NCI-H2196 treated with DMSO at 0.1 percent for 48 hours (cell line): ENCODE data around the gene MTREX.

Experiments used
- DNase-seq: peaks from one replicate; lab custom pipeline; 2025; ENCODE audit not compliant: unreplicated experiment; lab: John Stamatoyannopoulos, UW

Gene MTREX

DNA sequence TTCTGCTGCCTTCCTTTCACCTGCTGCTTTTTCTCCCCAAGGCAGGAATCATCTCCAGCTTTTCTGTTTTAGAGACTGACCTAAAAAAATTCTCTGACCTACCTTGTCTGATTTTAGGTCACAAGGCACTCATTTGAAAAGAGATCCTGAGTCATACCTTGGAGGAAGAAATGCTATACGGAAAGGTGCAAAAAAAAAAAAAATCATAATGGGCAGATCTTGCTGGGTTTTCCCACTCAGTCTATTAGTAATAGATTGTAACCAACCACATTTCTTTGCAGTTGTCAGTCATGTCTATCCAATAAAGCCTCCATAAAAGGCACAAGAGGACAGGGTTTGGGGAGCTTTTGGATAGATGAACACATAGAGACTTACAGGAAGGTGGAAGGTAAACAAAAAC is 70.0 kb downstream of the MTREX start:
- no peak for DNase-seq

DNA sequence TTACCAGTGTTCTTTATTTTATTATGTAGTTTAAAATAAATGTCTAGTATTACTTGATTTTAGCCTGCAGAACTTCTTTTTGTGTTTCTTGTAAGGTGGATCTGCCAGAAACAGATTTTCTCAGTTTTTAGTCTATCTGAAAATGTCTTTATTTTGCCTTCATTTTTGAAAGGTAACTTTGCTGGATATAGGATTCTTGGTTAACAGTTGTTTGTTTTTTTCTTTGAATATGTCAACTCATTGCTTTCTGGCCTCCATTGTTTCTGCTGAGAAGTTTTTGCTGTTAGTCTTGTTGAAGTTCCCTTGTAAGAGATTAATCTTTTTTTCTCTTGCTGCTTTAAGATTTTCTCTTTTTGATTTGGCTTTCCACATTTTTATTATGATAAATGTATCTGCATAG is 75.5 kb downstream of the MTREX start:
- DNase-seq, result no peak

DNA sequence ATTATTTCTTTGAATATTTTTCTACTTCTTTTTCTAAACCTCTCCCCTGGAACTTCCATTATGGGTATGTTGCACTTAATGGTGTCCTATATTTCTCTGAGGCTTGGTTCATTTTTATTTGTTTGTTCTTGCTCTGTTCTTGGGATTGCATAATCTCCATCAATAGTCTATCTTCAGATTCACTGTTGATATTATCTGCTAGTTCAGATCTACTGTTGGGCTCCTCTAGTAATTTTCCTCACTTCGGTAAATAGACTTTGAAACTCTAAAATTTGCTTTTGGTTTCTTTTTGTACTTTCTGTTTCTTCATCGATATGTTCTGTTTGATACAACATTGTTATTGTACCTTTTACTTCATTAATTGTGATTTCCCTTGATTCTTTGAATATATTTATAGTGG is 76.3 kb downstream of the MTREX start:
- no peak for DNase-seq

- DNase-seq, result no peak
These were observed 77.4 kb downstream of the MTREX start for GRCh38 chr5:55385227-55385626.

GRCh38 chr5:55385846-55386245 is 78.1 kb downstream of the MTREX start:
- no peak for DNase-seq

GRCh38 chr5:55386356-55386755 is 78.6 kb downstream of the MTREX start:
- no peak for DNase-seq

DNA sequence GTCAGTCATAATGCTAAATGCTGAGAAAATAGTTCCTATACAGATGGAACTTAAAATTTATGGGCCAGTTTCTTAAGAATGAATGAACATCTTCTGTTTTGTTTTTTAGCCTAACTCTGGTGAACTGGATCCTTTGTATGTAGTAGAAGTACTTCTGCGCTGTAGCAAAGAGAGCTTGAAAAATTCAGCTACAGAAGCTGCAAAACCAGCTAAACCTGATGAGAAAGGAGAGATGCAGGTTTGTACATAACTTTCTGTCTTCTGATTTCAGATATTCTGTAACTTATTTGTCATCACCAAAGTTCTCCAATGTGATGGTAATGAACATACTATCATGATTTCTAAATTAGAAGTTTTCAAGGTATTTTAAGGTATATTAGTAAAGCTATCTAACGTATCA is 80.1 kb downstream of the MTREX start:
- DNase-seq, result no peak

GRCh38 chr5:55391707-55392106 is 83.9 kb downstream of the MTREX start:
- DNase-seq, result no peak

DNA sequence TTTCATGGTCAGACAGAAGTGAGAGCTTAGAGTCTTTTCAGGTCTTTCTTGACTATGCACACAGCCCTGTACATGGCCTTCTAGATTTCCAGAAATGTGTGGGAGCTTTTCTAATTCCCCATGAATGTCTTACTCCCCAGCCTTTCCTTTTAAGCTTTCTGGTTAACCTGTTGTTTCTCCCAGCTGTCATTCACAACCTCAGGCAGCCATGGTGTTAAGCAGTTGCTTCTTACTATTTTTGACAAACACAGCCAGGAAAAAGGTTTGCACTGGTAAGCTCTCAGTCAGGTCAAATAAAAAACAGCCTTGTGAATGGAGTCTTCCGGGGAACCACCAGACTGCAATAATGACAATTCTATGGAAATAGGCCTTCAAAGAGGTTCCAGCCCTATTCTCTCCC is 84.9 kb downstream of the MTREX start:
- DNase-seq, result no peak

DNA sequence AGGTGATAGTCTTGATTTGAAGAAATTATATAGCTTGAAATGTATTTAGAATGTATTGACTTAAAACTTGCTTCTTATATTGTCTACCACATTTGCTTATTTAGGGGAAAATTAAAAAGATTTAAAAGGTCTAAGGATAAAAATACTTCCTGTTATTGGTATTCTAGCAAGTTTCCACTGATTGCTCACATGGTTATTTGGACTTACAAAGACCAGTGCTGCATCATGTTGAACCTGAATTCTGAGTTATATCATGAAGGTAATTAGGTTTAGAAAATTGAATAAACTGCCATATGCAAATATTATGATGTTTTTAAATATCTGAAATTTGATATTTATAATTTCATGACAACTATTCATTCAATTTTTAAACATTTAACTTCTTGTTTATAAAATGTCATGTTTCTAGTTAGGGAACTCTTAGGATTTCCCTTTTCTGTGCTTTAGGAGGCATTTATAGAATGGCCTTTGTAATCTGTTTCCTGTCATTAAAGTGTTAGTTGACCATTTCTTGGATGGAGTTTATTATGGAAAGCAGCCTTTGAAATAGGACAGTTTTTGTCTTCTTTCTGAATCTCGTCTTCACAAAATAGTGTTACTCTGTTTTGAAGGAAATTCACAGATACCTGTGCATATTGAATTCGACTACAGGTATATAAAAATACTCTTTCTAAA is 85.8 kb downstream of the MTREX start:
- no peak for DNase-seq

- no peak for DNase-seq
These were observed 94.4 kb downstream of the MTREX start for GRCh38 chr5:55402199-55402598.

DNA sequence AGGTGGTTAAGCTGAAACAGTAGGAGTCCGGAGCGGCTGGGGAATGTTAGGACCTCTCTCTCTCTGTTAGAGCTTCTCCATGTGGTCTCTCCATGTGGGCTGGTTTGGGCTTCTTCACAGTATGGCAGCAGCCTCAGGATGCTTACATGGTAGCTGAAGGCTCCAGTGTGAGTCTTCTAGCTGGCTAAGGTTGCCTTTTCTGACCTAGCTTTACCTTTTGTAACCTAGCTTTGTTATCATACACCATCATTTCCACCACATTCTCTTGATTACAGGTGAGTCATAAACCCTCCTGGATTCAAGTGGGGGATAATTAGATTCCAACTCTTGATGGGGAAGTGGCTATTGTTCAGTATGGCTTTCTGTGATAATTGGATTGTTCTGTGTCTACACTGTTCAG is 98.5 kb downstream of the MTREX start:
- DNase-seq, result peak; percentile 15

- DNase-seq, result no peak
These were observed 99.4 kb downstream of the MTREX start for GRCh38 chr5:55407059-55407684.

GRCh38 chr5:55407984-55408383 is 100.2 kb downstream of the MTREX start:
- no peak for DNase-seq

DNA sequence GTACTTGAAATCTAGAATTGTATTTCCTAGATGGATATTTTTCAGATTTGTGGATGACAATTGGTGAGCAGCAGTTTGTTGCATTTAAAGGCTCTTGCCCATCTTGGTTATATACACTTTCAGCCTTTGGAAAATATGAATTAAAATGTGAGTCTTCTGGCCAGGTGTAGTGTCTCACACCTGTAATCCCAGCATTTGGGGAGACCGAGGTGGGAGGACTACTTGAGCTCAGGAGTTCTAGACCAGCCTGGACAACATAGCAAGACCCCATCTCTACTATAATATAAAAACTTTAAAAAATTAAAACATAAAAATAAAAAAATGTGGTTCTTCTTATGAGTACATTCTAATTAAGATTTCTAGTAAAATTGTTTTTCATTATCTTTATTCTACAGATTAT is 102.0 kb downstream of the MTREX start:
- no peak for DNase-seq

DNA sequence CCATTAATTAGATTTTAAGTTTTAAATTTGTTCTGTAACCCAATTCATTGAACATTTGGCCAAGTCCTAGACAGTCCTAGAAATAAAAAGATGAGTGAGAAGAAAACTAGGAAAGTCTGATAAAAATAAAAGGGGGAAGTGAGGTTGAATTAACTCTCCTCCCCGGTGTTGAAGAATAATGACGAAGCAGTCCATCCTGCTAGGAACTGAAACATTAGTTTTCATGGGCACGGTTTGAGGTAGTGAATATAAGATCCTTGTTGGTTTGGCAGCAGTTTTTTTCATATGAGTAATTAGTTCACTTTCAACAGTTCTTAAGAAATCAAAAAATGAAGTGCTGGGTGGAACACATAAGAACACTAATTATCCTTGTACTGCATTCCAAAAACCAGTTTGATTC is 103.1 kb downstream of the MTREX start:
- no peak for DNase-seq

GRCh38 chr5:55411876-55412275 is 104.1 kb downstream of the MTREX start:
- DNase-seq, result no peak

DNA sequence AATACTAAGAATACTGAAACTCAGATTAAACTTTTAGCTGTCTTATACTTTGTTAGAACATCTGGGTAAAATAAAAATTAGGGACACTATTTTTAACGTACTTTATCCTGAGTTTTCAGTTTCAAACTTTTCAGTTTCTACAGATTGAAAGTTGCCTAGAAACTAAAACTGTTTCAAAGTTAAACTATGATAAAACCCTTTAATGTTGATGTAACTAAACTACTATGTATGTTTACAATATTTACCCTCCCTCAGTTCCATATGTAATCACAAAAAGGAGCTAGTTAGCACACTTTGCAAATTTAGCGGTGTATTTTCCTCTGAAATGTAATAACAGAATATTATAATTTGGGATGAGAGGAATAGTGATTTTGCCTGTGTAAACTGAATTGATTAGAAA is 105.9 kb downstream of the MTREX start:
- no peak for DNase-seq

GRCh38 chr5:55415071-55415470 is 107.3 kb downstream of the MTREX start:
- DNase-seq, result no peak

GRCh38 chr5:55416306-55416705 is 108.5 kb downstream of the MTREX start:
- no peak for DNase-seq

DNA sequence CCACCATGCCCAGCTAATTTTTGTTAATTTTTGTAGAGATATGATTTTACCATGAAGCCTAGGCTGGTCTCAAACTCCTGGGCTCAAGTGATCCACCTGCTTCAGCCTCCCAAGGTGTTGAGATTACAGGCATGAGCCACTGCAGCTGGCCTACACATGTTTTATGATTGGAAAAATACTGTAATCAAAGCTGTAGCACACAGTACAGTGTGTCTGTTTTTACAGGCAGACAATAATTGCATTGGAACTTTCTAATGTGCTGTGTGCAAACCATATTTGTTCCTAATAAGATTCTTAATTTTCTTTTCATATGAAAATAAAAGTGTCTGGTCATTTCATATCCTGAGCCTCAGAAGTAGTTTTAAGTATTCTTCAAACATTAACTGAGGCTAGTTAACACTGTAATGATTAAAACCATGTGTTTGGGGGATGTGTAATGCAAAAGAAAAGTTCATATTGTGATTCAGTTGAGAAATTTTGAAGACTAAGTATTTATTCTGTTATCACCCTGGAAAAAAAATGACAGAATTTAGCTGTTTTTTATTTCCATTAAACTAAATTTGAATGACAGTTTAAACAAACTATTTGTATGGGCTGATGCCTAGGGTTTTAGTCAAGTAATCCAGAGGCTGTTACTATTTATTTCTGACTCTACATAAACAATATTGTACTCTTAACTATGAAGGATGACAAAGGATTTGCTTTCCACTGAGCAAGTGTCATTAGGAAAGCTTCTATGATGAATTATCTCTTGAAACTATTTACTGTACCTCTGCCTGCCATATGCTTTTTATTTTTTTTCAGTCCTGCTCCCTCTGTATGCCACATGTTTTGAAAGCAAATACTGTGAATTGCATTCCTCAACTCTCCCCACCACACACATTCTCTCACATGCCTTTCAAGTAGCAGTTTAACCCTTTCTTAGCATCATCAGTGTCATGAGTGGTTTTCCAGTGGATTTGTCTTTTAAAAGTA is 111.5 kb downstream of the MTREX start:
- no peak for DNase-seq

DNA sequence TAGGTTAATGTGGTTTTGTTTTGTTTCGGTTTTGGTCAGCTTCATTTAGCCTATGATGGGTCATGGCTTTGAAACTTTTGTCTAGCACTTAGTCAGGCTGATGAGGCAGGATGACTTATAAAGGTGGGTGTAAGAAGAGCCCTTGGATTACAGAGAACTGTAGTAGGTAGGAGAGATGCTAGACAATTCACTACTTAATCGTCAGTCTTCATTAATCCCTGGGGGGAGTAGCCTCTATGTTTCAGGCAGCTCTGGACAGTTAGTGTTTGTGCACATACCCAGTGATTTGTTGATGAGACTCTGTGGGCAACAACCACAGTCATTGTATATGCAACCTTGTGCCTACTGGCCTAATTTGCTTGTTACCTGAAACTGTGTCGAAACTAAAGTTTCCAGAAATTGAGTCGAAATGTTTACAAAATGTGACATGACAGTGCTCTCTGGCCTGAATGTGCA is 113.3 kb downstream of the MTREX start:
- no peak for DNase-seq
